Activated gamma-delta T cell treated with Interleukin-2 at 50 U/mL for 16 hours (primary cell): ENCODE data around the gene BTD.
A peak's percentile ranks its signal among the peaks of the same experiment; 100 is the strongest.
"Not testable (repeated sequence)": the region's sequence is repeated elsewhere in the genome, so short reads cannot be mapped to it uniquely, and the experiment has no call there.

ENCODE experiments used
- DNase-seq: peaks from one replicate; pipeline ENCODE4 v3.0.0-alpha.2; 2020

The BTD gene

GRCh38 chr3:15601399-15602145 is at the start of gene BTD, which contains the start of gene HACL1:
Gene BTD, plus strand, starts transcription at chr3:15601745. Its CDS starts 33,695 bp downstream, at chr3:15635440.
Gene HACL1, minus strand, starts transcription at chr3:15601569. Its CDS starts 106 bp downstream, at chr3:15601463.
- peak; percentile 99 for DNase-seq

GRCh38 chr3:15551902-15552301 is 49.6 kb upstream of the BTD start:
- DNase-seq = no peak

- no peak for DNase-seq
These were observed 47.8 kb upstream of the BTD start for GRCh38 chr3:15553749-15554148.

- no peak for DNase-seq
These were observed 45.0 kb upstream of the BTD start for GRCh38 chr3:15556512-15556911.

GRCh38 chr3:15557511-15557946 is 44.0 kb upstream of the BTD start:
- DNase-seq = peak; percentile 48

- DNase-seq = no peak
These were observed 43.0 kb upstream of the BTD start for GRCh38 chr3:15558581-15558980.

GRCh38 chr3:15562560-15562959 is 39.0 kb upstream of the BTD start:
- DNase-seq = no peak

GRCh38 chr3:15563190-15563589 is 38.4 kb upstream of the BTD start:
- no peak for DNase-seq

GRCh38 chr3:15572138-15572537 is 29.4 kb upstream of the BTD start:
- DNase-seq = no peak

GRCh38 chr3:15575446-15575845 is 26.1 kb upstream of the BTD start:
- no peak for DNase-seq

GRCh38 chr3:15576475-15576874 is 25.1 kb upstream of the BTD start:
- no peak for DNase-seq

- DNase-seq = no peak
These were observed 23.2 kb upstream of the BTD start for GRCh38 chr3:15578289-15578867.

GRCh38 chr3:15579051-15579450 is 22.5 kb upstream of the BTD start:
- DNase-seq = no peak

GRCh38 chr3:15581471-15582394 is 19.8 kb upstream of the BTD start:
- DNase-seq = no peak

- DNase-seq = no peak
These were observed 16.3 kb upstream of the BTD start for GRCh38 chr3:15585111-15585845.

GRCh38 chr3:15591242-15591641 is 10.3 kb upstream of the BTD start:
- DNase-seq = no peak

GRCh38 chr3:15591928-15592327 is 9.6 kb upstream of the BTD start:
- no peak for DNase-seq

- no peak for DNase-seq
These were observed 8.6 kb upstream of the BTD start for GRCh38 chr3:15592968-15593367.

- no peak for DNase-seq
These were observed 5.6 kb upstream of the BTD start for GRCh38 chr3:15595955-15596354.

GRCh38 chr3:15601046-15601398 is 523 bp upstream of the BTD start:
- no peak for DNase-seq

- no peak for DNase-seq
These were observed 596 bp downstream of the BTD start for GRCh38 chr3:15602146-15602536.

- not testable (repeated sequence) for DNase-seq
These were observed 1.3 kb downstream of the BTD start for GRCh38 chr3:15602816-15603215.

- not testable (repeated sequence) for DNase-seq
These were observed 3.0 kb downstream of the BTD start for GRCh38 chr3:15604584-15604983.
